ENCODE results near the gene PTPRR. TPM values are rescaled to one million over a fixed set of nuclear protein-coding genes. Genes with fewer than 3 reads are reported as not detected.

Gene PTPRR
- total and polyA plus RNA-seq, 2 of the 13 experiments (the other 11 are each of a cell fraction or from before 2014, with no cell fraction given): not detected

GRCh38 chr12:70756118-70756517 lies 164.4 kb downstream of the PTPRR start (continued):
- TF ChIP-seq ZNF407 (CRISPR knock-in tag; IDR thresholded peaks at IDR 0.05; ENCODE audit: not compliant biosample characterization): no peak
- no peak for TF ChIP-seq GLMP (CRISPR knock-in tag; IDR thresholded peaks at IDR 0.05; ENCODE audit: borderline replicate concordance)
- no peak for TF ChIP-seq ZNF746 (CRISPR knock-in tag; IDR thresholded peaks at IDR 0.05)
- no peak for TF ChIP-seq SMAD1 (CRISPR knock-in tag; IDR thresholded peaks at IDR 0.05; ENCODE audit: borderline replicate concordance, low read depth)
- TF ChIP-seq HNRNPUL1 (IDR thresholded peaks at IDR 0.05; ENCODE audit: low read depth, low read length): no peak
- no peak for TF ChIP-seq MAFG (CRISPR knock-in tag; IDR thresholded peaks at IDR 0.05)
- no peak for TF ChIP-seq PBX2 (CRISPR knock-in tag; IDR thresholded peaks at IDR 0.05)
- TF ChIP-seq RBAK (CRISPR knock-in tag; IDR thresholded peaks at IDR 0.05): no peak

Data from HepG2 (cell line).